GM18505 (cell line): Measurements from ENCODE around the gene NUDT16.

ENCODE experiments used
- ATAC-seq: cut with Tn5 transposase; IDR thresholded peaks from one replicate; pipeline ENCODE4 v1.9.1; 2021; ENCODE audit not compliant: unreplicated experiment
- POLR2A ChIP-seq: IDR thresholded peaks from 4 replicates; pipeline ENCODE4 v1.6.1; 2011; ENCODE audit warnings: borderline replicate concordance; ENCODE audit not compliant: insufficient read depth, insufficient read length; ENCODE audit errors: extremely low read depth

The NUDT16 gene

DNA sequence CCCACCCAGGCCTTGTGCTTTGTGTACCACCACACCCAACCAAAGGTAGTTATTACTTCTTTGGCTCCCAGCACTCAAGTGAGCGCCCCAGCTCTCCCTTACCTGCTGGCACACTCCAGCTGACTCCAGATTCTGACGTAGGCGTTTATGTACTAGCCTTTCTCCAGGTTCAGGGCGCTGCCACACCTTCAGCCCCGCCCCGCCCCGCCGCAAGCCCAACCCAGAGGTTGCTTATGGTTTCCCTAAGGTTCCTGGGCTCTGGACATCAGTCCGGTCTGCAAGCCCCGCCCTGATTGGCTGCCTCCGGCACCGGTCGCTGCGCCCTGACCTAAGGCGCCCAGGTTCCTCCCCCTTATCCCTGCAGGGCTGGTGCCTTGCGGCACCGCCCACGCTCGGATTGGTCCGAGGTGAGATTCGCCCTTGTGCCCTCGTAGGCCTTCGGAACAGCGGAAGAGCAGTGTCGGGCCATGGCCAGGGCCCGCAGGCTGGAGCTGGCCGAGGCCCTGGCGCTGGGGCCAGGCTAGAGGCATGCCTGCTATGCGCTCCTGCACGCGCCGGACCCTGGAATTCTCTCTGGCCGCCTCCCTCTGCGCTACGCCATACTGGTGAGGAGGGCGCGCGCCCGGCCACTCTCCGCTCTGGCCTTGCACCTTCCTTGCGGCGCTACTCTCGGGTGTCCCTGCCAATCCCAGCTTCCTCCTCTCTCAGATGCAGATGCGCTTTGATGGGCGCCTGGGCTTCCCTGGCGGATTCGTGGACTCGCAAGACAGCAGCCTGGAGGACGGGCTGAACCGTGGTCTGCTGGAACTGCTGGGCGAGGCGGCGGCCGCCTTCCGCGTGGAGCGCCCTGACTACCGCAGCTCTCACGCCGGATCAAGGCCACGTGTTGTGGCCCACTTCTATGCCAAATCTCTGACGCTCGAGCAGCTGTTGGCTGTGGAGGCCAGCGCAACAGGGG, 19.8 kb upstream of the NUDT16 start:
- ATAC-seq, result peak; percentile 96

DNA sequence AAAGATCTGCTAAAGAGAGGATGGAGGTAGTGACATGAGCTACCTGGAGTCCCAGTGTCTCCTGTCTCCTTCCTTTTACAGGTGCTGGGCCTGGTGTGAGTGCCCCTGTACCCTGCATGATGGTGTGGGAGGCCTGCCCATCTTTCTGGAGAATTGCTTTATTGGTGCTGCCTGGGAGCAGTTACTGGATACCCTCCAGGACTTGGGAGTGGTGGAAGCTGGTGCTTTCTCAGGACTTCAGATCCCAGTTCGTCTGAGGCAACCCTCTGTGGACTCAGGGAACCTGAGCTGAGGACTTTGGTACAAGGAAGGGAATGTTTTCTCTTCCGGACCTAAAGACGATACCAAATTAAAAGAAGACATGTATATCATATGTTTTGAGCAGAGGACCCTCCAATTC, 18.3 kb upstream of the NUDT16 start:
- TF ChIP-seq POLR2A, result no peak
- no peak for ATAC-seq

More for the DNA sequence above, 19.8 kb upstream of the NUDT16 start:
- TF ChIP-seq POLR2A, result peak; percentile 51

DNA sequence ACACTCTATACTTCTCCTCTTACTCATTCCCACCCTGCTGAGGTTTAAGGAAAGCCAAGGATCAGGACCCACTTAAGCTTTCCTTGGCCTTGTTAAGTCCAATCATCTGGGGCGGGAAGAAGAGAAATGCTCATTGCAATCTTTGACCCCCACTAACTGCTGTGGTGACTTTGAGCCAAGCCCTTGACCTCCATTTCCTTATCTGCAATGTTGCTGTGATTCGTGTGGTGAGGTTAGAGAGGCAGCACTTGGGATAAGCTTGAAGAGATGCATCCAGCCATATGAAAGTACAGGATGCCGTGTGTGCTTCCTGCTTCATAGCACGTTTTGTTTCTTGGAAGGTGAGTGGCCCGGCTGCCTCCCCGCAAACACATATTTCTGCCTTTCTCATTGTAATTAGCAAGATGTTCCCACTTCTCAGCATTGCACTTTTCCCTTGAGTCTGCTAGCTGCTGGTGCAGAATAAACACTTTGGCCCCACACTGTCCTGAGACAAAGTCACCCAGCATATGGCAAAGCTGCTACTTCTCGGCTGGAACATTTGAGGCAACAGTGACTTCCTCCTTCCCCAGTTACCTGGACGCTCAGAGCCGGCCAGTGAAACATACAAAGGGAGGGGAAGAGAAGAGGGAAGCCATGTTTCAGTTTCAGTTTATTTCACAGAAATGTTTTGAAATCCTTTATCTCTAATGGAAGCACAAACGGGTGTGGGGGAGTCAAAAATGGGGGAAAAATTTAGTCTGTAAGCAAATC, 10.5 kb upstream of the NUDT16 start:
- TF ChIP-seq POLR2A, result no peak
- no peak for ATAC-seq

DNA sequence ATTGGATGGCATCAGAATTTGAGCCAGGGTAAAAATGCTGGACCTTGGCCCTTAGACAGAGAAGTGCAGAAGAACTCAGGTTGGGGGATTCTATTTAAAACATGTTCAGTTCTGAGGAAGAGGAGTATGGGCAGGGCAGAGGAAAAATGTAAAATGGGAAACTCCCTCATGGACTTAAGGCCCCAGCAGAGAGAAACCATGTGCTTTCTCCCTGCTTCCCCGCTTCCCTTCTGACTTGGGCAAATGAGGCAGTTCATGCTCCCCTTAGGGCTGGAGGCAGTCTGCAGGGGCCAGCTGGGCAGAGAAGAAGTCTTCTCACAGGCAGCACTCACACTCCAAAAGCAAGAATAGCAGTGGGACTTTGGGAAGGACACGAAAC, 9.9 kb upstream of the NUDT16 start:
- TF ChIP-seq POLR2A, result no peak
- ATAC-seq, result no peak

DNA sequence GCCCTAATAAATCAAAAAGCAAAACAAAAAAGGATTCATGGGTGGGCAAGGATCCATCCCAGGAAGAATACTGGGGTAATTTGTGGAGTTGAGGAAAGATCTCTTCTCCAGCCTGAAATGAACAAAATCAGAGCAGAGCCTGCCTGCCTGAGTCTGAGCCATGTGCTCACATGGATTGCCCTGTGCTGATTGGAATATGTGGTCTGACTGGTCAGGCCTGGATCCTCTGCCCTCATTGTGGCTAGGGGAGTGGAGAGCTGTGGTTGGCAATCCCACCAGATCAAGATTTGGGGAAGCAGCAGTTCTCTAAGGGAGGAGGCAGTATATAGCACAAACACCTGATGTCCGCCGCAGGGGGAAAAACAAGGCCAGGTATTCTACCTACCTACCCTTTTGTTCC, 6.8 kb upstream of the NUDT16 start:
- ATAC-seq, result no peak
- TF ChIP-seq POLR2A, result no peak

DNA sequence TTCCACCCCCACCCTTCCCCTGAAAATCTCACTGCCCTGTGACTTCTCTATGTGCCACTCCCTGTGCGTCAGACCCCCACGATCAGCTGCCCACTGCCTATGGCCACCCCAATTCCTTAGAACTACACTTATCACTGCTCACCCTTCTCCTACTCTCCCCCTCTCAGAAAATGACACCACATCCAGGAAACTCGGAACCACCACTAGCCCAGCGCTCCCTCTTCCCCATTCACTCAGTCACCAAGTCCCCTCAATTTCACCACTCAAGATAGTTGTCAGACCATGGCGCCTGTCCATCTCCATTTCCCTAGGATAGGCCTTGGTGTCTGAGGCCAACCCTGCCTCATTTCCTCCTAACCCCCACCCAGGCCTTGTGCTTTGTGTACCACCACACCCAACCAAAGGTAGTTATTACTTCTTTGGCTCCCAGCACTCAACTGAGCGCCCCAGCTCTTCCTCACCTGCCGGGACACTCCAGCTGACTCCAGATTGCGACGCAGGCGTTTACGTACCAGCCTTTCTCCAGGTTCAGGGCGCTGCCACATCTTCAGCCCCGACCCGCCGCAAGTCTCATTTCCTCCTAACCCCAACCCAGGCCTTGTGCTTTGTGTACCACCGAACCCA, 641 bp upstream of the NUDT16 start:
- peak; percentile 21 for ATAC-seq

DNA sequence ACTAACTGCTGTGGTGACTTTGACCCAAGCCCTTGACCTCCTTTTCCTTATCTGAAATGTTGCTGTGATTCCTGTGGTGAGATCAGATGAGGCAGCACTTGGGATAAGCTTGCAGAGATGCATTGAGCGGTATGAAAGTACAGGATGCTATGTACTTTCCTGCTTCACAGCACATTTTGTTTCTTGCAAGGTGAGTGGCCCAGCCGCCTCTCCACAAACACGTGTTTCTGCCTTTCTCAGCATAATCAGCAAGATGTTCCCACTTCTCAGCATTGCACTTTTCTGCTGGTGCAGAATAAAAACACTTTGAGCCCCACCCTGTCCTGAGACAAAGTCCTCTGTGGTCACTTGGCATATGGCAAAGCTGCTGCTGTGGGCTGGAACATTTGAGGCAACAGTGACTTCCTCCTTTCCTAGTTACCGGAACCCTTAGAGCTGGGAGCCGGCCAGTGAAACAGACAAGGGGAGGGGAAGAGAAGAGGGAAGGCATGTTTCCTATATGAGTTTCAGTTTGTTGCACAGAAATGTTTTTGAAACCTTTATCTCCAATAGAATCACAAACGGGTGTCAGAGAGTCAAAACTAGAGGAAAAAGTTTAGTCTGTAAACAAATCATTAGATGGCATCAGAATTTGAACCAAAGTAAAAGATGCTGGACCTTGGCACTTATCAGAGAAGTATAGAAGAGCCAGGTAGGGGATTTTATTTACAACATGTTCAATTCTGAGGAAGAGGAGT, 5.0 kb downstream of the NUDT16 start:
- ATAC-seq, result no peak
- TF ChIP-seq POLR2A, result no peak

DNA sequence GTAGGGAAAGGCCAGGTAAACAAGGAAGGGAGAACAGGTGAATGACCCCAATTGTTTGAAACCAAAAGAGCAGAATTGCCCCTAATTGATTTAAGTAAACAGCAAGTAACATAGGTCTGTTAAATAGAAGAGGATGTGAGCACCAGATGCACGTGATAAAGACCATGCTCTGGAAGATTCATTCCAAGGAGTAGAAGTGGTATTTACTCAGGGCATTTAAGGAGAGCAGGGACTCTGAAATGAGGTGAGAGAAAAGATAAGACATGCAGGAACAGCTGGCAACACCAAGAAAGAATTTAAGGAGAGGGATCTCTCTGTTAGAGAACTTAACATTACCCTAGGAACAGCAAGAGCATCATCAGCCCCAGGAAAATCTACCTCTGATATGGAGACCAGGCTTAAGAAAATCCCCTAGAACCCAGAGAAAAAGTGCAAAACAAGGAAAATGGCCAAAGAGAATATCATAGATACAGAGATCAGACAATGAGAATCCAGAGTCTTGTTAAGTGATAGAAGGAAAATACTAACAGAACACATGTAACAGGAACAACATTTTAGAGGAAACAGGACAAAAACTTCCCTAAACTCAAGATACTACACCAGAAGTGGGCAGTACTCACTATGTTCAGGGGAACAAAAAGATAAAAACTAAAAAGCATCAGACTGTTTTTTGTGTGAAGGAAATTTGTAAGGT, 6.4 kb downstream of the NUDT16 start:
- TF ChIP-seq POLR2A, result no peak
- no peak for ATAC-seq

DNA sequence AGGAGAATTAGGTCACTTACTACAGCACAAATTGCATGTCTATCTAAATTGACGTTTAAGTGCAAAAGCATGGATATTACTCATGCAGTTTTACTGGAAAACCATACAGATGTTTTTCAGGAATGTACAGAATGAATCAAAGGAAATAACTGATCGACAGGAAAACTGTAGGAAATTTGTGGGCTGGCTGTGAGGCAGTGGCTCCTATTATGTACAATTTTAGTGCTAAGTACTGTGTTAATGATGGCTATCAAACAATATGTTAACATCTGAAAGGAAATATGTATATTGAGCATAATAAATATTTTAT, 6.9 kb downstream of the NUDT16 start:
- ATAC-seq, result no peak
- TF ChIP-seq POLR2A, result no peak

DNA sequence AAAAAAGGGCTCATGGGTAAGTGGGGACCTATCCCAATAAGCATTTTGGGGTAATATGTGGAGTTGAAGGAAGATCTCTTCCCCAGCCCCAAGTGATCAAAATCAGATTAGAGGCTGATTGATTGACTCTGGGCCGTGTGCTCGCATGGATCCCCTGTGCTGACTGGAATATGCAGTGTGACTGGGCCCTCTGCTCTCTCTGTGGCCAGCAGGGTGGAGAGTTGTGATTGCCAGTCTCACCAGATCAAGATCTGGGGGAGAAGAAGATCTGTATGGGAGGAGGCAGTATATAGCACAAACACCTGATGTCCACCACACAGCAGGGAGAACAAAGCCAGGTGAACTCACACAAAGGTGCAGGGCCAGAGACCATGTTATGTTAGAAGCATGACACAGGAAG, 8.8 kb downstream of the NUDT16 start:
- TF ChIP-seq POLR2A, result no peak
- ATAC-seq, result no peak

DNA sequence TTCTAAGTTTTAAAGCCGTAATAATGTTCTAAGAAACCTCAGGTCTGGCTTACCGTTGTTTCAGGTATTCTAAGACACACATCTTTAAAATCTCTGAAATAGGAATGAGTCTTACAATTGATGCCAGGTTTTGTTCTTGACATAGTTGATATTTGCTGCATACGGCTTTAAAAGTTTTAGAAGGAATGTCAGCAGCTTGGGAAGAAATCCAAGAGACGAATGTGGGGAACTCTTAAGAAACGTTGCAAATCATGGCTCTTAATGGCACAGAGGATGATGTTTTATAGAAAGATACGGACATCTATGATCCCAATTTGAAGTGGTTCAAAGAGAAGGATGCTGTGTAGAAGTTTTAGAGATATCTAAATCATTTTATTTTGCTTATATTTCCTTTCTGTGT, 11.5 kb downstream of the NUDT16 start:
- ATAC-seq, result no peak
- TF ChIP-seq POLR2A, result no peak

DNA sequence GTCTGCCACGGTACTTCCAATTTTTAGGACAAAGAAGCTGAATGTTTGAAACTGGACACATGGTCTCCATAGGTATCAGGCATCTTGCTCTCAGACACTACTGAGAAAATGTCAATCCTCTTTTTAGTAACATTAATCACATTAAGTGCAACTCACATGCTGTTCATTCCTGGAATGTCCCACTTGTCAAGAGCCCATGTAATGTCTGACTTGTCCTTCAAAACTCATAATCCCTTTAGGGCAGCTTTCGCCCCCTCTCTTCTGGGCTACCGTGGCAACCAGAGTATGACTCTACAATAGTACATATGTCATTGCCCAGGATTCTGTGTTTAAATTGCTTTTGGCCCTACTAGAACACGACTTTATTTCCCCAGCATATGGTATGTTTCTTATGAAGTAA, 12.3 kb downstream of the NUDT16 start:
- TF ChIP-seq POLR2A, result no peak
- ATAC-seq, result no peak

DNA sequence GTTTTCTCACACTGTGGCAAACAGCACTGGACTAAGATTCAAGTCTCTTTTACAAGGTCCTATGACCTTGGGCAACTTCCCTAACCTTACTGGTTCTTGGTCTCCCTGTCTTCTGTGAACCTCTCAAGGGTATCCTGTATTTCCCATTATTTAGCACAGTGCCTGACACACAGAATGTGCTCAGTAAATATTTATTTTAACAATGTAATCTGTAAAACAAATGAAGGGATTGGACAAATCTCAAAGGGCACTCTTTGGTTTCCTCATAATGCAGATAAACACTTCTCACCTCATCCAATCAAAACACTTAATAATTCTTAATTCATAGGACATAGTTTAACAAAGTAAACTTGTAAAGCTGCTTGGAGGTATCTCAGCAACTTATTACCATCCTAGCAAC, 12.8 kb downstream of the NUDT16 start:
- TF ChIP-seq POLR2A, result no peak
- no peak for ATAC-seq
